SK-N-SH (cell line): ENCODE data around the gene ECEL1.

Experiments
- ELF1 ChIP-seq: IDR thresholded peaks from 2 replicates; pipeline ENCODE4 v1.4.0; 2012
- EP300 ChIP-seq, 2 experiments: IDR thresholded peaks; 2 replicates each; pipeline versions ENCODE4 v1.4.0 to v1.6.1; 2012; ENCODE audit warnings: borderline replicate concordance in 1 of 2, low read depth in 1 of 2, low read length in 1 of 2
- FOSL2 ChIP-seq: IDR thresholded peaks from 2 replicates; pipeline ENCODE4 v1.4.0; 2012; ENCODE audit warnings: low read depth, mild to moderate bottlenecking, moderate library complexity, borderline replicate concordance
- NFIC ChIP-seq: IDR thresholded peaks from 2 replicates; pipeline ENCODE4 v1.4.0; 2012; ENCODE audit warnings: borderline replicate concordance
- POLR2AphosphoS5 ChIP-seq: IDR thresholded peaks from 2 replicates; pipeline ENCODE4 v1.6.1; 2012; ENCODE audit warnings: low read depth, low read length
- RAD21 ChIP-seq: IDR thresholded peaks from 2 replicates; pipeline ENCODE4 v1.6.1; 2012; ENCODE audit warnings: mild to moderate bottlenecking, low read length
- RFX5 ChIP-seq: IDR thresholded peaks from 2 replicates; pipeline ENCODE4 v1.6.1; 2012; ENCODE audit warnings: mild to moderate bottlenecking, improper control_type of control experiment, low read length
- SIN3A ChIP-seq: IDR thresholded peaks from 2 replicates; pipeline ENCODE4 v1.6.1; 2012; ENCODE audit warnings: low read depth, mild to moderate bottlenecking, low read length, moderate library complexity, borderline replicate concordance
- TAF1 ChIP-seq: IDR thresholded peaks from 2 replicates; pipeline ENCODE4 v1.6.1; 2012; ENCODE audit warnings: low read depth, mild to moderate bottlenecking, low read length, moderate library complexity, borderline replicate concordance
- YY1 ChIP-seq: IDR thresholded peaks from 2 replicates; pipeline ENCODE4 v1.4.0; 2012; ENCODE audit warnings: low read depth, mild to moderate bottlenecking
- TF ChIP-seq, protein P1 (sequence below): fragments of 200-600 bp; sonication (generic); IDR thresholded peaks from 2 replicates; pipeline ENCODE4 v1.6.1; 2017; ENCODE audit warnings: antibody characterized with exemption, mild to moderate bottlenecking, moderate library complexity
- TF ChIP-seq, protein P2 (sequence below): IDR thresholded peaks from 2 replicates; pipeline ENCODE4 v1.4.0; 2012; ENCODE audit warnings: low read depth

DNA sequence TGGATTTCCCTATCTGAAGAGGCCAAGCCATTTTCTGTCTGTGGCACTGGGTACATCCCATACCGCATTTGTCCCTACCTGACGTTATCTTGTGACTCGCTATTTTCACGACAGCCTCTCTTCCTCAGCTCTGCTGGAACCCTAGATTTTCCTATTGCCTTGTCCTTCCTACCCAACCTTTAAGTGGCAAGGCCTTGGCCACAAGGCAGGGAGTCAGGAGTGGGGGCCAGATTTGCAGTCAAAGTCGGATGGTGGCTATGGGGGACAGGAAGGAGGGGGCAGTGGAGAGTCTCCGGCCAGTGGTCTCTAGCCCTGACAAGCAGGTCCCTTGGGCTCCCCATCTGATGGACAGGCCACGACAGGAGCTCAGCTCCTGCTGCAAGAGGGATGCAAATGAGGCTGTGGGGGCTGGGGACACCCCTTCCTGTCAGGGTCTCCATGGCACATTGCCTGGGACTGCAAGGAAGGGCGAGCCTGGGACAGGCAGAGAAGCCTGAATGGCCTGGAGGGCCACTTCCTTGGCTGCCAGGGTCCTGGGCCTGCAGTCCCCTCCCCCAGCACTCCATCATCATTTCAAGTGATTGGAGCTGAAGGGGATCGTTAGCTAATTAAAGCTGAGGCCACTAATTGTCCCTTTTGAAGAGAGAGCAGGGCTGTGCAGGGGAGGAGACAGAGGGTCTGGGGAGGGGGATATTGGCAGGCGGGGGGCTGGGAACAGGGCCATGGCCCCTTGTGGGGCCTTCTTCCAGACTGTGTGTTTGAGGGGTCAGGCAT lies 6.3 kb upstream of the ECEL1 start:
- no peak for TF ChIP-seq POLR2AphosphoS5
- no peak for TF ChIP-seq YY1
- TF ChIP-seq, protein P1, sequence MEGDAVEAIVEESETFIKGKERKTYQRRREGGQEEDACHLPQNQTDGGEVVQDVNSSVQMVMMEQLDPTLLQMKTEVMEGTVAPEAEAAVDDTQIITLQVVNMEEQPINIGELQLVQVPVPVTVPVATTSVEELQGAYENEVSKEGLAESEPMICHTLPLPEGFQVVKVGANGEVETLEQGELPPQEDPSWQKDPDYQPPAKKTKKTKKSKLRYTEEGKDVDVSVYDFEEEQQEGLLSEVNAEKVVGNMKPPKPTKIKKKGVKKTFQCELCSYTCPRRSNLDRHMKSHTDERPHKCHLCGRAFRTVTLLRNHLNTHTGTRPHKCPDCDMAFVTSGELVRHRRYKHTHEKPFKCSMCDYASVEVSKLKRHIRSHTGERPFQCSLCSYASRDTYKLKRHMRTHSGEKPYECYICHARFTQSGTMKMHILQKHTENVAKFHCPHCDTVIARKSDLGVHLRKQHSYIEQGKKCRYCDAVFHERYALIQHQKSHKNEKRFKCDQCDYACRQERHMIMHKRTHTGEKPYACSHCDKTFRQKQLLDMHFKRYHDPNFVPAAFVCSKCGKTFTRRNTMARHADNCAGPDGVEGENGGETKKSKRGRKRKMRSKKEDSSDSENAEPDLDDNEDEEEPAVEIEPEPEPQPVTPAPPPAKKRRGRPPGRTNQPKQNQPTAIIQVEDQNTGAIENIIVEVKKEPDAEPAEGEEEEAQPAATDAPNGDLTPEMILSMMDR = no peak
- no peak for TF ChIP-seq NFIC
- no peak for TF ChIP-seq TAF1
- TF ChIP-seq FOSL2 = no peak
- TF ChIP-seq ELF1 = no peak
- TF ChIP-seq, protein P2, sequence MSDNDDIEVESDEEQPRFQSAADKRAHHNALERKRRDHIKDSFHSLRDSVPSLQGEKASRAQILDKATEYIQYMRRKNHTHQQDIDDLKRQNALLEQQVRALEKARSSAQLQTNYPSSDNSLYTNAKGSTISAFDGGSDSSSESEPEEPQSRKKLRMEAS = no peak
- no peak for TF ChIP-seq RFX5
- TF ChIP-seq RAD21 = no peak
- no peak for TF ChIP-seq SIN3A
- no peak for TF ChIP-seq EP300 (IDR thresholded peaks at IDR 0.05; ENCODE audit: borderline replicate concordance in 1 of 2, low read depth in 1 of 2, low read length in 1 of 2)
